Breast epithelium (tissue), 4 donors: Measurements from ENCODE around the gene CHKA. TPM values are rescaled to one million over a fixed set of nuclear protein-coding genes. Genes with fewer than 3 reads are reported as not detected.

Source experiments
- DNase-seq, 2 donors: peaks; one replicate each; pipeline ENCODE4 v3.0.0-alpha.2; 2019; ENCODE audit warnings: low spot score in 2 of 2
- H3K27ac ChIP-seq, 2 donors: fragments of 200-600 bp; sonication (generic) in 1 of 2; one replicate each; pipeline ENCODE4 v1.5.1; 2016 to 2019; ENCODE audit warnings: mild to moderate bottlenecking in 1 of 2
- H3K27me3 ChIP-seq, 2 donors: fragments of 200-600 bp; sonication (generic) in 1 of 2; one replicate each; pipeline versions ENCODE4 v1.5.1 to v1.6.0; 2017 to 2019; ENCODE audit warnings: control low read depth in 1 of 2, mild to moderate bottlenecking in 1 of 2
- H3K36me3 ChIP-seq: fragments of 200-600 bp; one replicate; pipeline ENCODE4 v1.5.1; 2019
- H3K4me1 ChIP-seq, 2 donors: fragments of 200-600 bp; sonication (generic); one replicate each; pipeline ENCODE4 v1.5.1; 2016 to 2019; ENCODE audit warnings: control low read depth in 1 of 2
- H3K4me3 ChIP-seq, 3 donors: fragments of 200-600 bp; sonication (generic); 1 replicate in 2 of 3; 2 replicates in 1 of 3; pipeline ENCODE4 v1.5.1; 2016 to 2019; ENCODE audit warnings: mild to moderate bottlenecking in 3 of 3, moderate library complexity in 2 of 3
- H3K9me3 ChIP-seq, 2 donors: fragments of 200-600 bp; sonication (generic) in 1 of 2; one replicate each; pipeline ENCODE4 v1.5.1; 2016 to 2019; ENCODE audit warnings: control low read depth in 1 of 2
- CTCF ChIP-seq, 3 donors: fragments of 450-650 bp; IDR thresholded peaks; one replicate each; pipeline ENCODE4 v1.5.1; 2016 to 2017; ENCODE audit warnings: antibody characterized with exemption in 3 of 3, mild to moderate bottlenecking in 3 of 3, moderate library complexity in 3 of 3
- POLR2A ChIP-seq: fragments of 450-650 bp; IDR thresholded peaks from one replicate; pipeline ENCODE4 v1.6.1; 2016; ENCODE audit warnings: antibody characterized with exemption, mild to moderate bottlenecking, moderate library complexity
- POLR2AphosphoS5 ChIP-seq, 3 donors: sonication (generic); formaldehyde crosslinking; IDR thresholded peaks; one replicate each; pipeline ENCODE4 v1.6.1; 2017; ENCODE audit warnings: antibody characterized with exemption in 3 of 3
- intact Hi-C: fragments of 100-400 bp; cut with DNase I; formaldehyde crosslinking; loops from one replicate; pipeline ENCODE4 v1.15.1; 2023; ENCODE audit warnings: low total_unique reads
- total RNA-seq, 3 donors: library from RNA; depleted of rRNA; stranded (reverse); fragments of >200 nt; gene quantifications; one replicate each; pipeline ENCODE4 v1.1.0, GENCODE V29; 2016

Gene CHKA
- total RNA-seq, 3 donors from 2014 or later = 52.1 to 73.0 (median 71.7) TPM

GRCh38 chr11:68025047-68025446, 96.1 kb downstream of the CHKA start:
- H3K4me3 ChIP-seq = no peak overlapping the region
- H3K27ac ChIP-seq = no peak overlapping the region
- intact Hi-C loops = no loop called here
- DNase-seq = no peak
- no peaks in the 10 kb centered on the region for H3K27me3 ChIP-seq
- no peaks in the 10 kb centered on the region for H3K36me3 ChIP-seq
- H3K4me1 ChIP-seq = peaks cover 0 to 4% of the 10 kb centered on the region in 2 donors
- peaks cover 10 to 11% of the 10 kb centered on the region in 2 donors for H3K9me3 ChIP-seq
- no peak for TF ChIP-seq CTCF (IDR thresholded peaks at IDR 0.05)
- no peak for TF ChIP-seq POLR2A
- no peak for TF ChIP-seq POLR2AphosphoS5 (IDR thresholded peaks at IDR 0.05)

DNA sequence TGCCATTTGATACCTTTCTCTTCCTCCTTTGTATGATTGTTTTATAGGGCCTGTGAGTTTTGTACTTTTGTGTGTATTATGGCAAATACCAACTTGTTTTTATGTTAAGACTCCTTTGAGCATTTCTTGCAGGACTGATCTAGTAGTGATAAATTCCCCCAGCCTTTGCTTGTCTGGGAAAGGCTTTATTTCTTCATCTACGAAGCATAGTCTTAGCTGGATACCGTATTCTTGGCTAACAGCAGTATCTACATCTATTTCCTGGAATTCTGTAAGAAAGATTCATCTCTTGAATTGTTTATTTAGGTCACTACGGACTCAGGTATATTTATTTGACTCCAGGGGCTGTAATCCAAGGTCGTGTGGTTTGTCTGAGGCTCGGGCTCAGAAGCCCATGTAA, 96.7 kb downstream of the CHKA start:
- Histone ChIP-seq H3K4me3 (no peak overlapping the region), H3K27ac (no peak overlapping the region), H3K36me3 (no peaks in the 10 kb centered on the region), H3K9me3 (peaks cover 10 to 11% of the 10 kb centered on the region in 2 donors), H3K4me1 (peaks cover 0 to 2% of the 10 kb centered on the region in 2 donors), H3K27me3 (no peaks in the 10 kb centered on the region)
- intact Hi-C loops = no loop called here
- no peak for TF ChIP-seq CTCF (IDR thresholded peaks at IDR 0.05)
- no peak for TF ChIP-seq POLR2AphosphoS5 (IDR thresholded peaks at IDR 0.05)
- no peak for TF ChIP-seq POLR2A
- DNase-seq = no peak

GRCh38 chr11:68022531-68022930, 98.7 kb downstream of the CHKA start:
- TF ChIP-seq POLR2A = no peak
- no peak for TF ChIP-seq POLR2AphosphoS5 (IDR thresholded peaks at IDR 0.05)
- no peak for TF ChIP-seq CTCF (IDR thresholded peaks at IDR 0.05)
- intact Hi-C loops = no loop called here
- no peak overlapping the region for H3K4me3 ChIP-seq
- H3K36me3 ChIP-seq = no peaks in the 10 kb centered on the region
- H3K27ac ChIP-seq = no peak overlapping the region
- no peak for DNase-seq
- H3K9me3 ChIP-seq = peaks cover 10 to 11% of the 10 kb centered on the region in 2 donors
- H3K27me3 ChIP-seq = no peaks in the 10 kb centered on the region
- no peaks in the 10 kb centered on the region for H3K4me1 ChIP-seq

DNA sequence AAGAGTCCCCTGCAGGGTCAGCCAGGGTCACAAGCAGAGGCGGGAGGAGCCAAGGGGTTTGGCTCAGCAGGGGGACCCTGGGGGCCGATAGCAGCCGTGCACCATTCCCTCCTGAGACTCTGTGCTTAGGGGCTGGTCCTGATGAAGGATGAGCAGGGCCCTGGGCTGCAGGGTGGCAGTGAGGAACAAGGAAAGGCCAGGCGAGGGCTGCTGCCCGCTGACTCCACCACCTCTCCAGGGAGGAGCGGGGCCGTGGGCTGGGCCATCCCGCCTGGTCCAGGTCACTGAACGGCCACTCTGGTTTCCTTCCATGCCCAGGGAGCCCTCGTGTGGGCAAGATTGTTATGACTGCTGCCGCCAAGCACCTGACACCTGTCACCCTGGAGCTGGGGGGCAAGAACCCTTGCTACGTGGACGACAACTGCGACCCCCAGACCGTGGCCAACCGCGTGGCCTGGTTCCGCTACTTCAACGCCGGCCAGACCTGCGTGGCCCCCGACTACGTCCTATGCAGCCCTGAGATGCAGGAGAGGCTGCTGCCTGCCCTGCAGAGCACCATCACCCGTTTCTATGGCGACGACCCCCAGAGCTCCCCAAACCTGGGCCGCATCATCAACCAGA, 99.9 kb downstream of the CHKA start:
- no peak for DNase-seq
- Histone ChIP-seq H3K9me3 (peaks cover 10 to 11% of the 10 kb centered on the region in 2 donors), H3K36me3 (no peaks in the 10 kb centered on the region), H3K27me3 (no peaks in the 10 kb centered on the region), H3K4me3 (no peak overlapping the region), H3K4me1 (no peaks in the 10 kb centered on the region), H3K27ac (no peak overlapping the region)
- TF ChIP-seq POLR2A (no peak), CTCF (IDR thresholded peaks at IDR 0.05) (peak in 2 of 3 donors; percentile 28 to 50)
- intact Hi-C loops = no loop called here

GRCh38 chr11:68020575-68020974, 100.6 kb downstream of the CHKA start:
- H3K27me3 ChIP-seq = no peaks in the 10 kb centered on the region
- no peak overlapping the region for H3K4me3 ChIP-seq
- TF ChIP-seq POLR2AphosphoS5 (IDR thresholded peaks at IDR 0.05) = no peak
- peak in 2 of 3 donors; percentile 26 to 31 for TF ChIP-seq CTCF (IDR thresholded peaks at IDR 0.05)
- no peak for TF ChIP-seq POLR2A
- peak overlapping the region; percentile 25 to 57 for H3K27ac ChIP-seq
- H3K9me3 ChIP-seq = peaks cover 10 to 11% of the 10 kb centered on the region in 2 donors
- DNase-seq = peak in 1 of 2 donors; percentile 63
- intact Hi-C loops = no loop called here
- no peaks in the 10 kb centered on the region for H3K4me1 ChIP-seq
- no peaks in the 10 kb centered on the region for H3K36me3 ChIP-seq
